HG02588 (cell line): ENCODE data around the gene PLB1.

ENCODE experiments used
- ATAC-seq: cut with Tn5 transposase; IDR thresholded peaks from one replicate; pipeline ENCODE4 v1.9.1; 2021; ENCODE audit warnings: mild to moderate bottlenecking, moderate library complexity; ENCODE audit not compliant: unreplicated experiment

Gene PLB1

GRCh38 chr2:28640908-28641300, 145.0 kb downstream of the PLB1 start:
- no peak for ATAC-seq

GRCh38 chr2:28642796-28643195, 146.9 kb downstream of the PLB1 start:
- no peak for ATAC-seq

DNA sequence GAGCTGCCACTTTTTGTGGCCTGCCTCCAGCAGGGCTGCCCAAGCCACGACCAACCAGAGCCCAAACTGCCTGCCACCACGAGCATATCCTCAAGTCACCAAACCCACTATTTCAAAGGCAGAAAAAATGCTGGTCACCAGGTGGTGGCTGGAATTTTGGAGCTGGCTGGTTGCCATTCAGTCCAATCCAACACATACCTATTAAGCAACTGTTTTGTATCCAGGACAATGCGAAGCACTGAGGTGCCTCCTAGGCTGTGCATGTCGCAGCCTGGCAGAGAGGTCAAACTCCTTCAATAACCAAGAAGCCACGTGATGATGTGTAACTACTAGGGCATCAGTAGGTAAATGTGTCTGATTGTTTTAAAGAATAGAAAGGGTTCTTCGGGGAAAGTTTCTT, 147.5 kb downstream of the PLB1 start:
- no peak for ATAC-seq

GRCh38 chr2:28643911-28644334, 148.1 kb downstream of the PLB1 start:
- no peak for ATAC-seq

- no peak for ATAC-seq
These were observed 148.9 kb downstream of the PLB1 start for GRCh38 chr2:28644760-28645159.

DNA sequence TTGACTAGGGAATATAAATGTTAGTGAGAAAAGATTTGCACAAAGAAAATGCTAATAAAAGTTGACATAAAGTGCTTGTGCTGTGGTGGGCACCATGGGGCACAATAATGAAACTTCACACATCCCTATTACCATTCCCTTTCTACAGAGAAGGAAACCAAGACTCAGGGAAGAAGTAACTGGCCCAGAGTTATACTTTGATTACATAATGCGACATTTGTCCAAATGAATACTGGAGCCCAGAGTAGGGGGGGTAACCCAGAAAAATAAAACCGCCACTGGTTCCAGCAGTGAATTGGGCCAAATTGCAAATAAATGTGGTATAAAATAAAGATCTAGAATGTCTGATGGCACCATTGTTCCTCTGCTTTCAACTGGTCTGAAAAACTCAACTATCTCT, 149.7 kb downstream of the PLB1 start:
- no peak for ATAC-seq

GRCh38 chr2:28647682-28648081, 151.8 kb downstream of the PLB1 start:
- ATAC-seq, result no peak

- no peak for ATAC-seq
These were observed 152.3 kb downstream of the PLB1 start for GRCh38 chr2:28648147-28648546.

GRCh38 chr2:28648671-28649395, 153.0 kb downstream of the PLB1 start:
- ATAC-seq, result no peak

GRCh38 chr2:28649481-28650265, 153.8 kb downstream of the PLB1 start:
- no peak for ATAC-seq

- ATAC-seq, result no peak
These were observed 154.4 kb downstream of the PLB1 start for GRCh38 chr2:28650266-28650584.

GRCh38 chr2:28652217-28652616, 156.4 kb downstream of the PLB1 start:
- ATAC-seq, result no peak

GRCh38 chr2:28653892-28654662, 158.2 kb downstream of the PLB1 start:
- ATAC-seq, result no peak

GRCh38 chr2:28654663-28655320, 158.9 kb downstream of the PLB1 start:
- no peak for ATAC-seq

DNA sequence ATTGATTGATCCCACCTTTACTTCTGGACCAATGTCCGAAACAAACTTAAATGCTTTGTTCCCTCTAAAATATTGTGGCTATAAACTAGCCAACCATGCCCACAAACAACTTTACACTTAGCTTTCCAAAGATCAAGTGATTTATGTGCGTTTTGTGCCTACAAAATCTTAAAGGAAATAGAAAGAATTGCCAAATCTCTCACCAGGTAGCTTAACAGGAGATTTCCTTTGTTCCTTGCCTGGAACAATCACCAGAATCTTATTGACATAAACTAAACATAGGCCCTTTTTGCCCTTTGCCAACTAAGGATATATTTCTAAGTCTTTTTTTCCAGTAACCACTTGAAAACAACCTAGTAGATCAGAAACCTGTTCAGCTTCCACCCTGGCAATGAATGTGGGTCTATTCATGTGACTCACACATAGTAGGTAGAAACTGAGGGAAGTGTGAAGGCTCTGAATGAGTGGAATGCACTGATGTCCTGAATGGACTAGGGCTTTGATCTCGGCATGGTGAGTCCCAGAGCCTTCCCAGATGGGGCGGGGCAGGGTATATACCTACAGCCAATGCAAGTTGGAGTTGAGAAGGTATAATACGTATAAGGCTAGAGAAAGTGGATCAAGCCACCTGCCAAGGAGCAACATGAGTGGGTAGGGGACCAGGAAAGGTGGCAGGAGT, 161.2 kb downstream of the PLB1 start:
- ATAC-seq, result no peak

DNA sequence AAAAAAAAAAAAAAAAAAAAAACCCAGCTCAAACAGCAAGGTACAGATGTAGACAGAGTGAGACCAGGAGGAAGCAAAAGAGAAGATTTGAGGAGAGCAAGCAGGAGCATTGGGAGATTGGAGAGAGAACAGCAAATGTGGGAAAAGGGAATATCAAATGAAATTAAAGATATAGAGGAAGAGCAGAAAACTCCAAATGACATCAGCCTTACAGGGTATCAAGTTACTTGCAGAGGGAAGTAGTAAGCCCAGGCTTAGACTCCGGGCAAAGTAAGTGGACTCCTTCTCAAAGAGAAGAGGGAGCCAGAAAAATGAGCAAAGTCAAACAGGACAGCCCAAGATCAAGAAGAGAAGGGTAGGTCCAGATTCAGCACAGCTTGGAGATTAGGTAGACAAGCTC, 162.5 kb downstream of the PLB1 start:
- ATAC-seq, result no peak

DNA sequence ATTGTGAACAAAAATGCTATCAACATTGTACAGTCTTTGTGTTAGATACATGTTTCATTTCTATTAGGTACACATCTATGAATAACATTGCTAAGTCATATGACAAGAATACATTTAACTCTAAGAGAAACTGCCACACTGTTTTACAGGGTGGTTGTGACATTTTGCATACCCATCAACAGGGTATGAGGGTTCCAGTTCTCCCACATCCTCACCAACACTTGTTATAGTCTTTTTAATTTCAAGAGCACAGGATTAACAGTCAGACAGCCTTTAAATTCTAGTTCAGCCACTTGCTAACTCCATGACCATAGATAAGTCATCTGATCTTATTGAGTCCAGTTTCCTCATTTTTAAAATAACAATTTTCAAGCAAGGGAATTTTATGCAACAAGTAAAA, 163.3 kb downstream of the PLB1 start:
- ATAC-seq, result no peak

GRCh38 chr2:28661589-28662001, 165.7 kb downstream of the PLB1 start:
- no peak for ATAC-seq

DNA sequence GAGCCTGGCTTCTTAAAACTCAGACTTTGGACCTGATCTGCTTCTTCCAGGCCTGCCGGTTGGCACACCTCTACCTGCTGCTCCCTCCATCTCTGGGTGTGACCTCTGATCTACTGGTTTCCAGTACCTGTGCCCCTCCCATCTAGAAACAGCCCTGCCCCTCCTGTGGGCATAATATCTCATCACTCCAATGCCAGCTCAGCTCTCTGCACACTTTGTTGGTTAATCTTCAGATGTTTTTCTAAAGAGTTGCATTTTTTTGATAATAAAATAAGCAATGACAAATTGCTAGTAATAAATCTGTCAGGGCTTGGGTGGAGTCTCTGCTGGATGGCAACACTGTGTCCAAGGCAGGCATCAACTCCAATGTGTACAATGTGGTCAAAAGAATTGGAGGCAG, 166.2 kb downstream of the PLB1 start:
- ATAC-seq, result no peak

GRCh38 chr2:28662468-28663181, 166.8 kb downstream of the PLB1 start:
- no peak for ATAC-seq
